Stimulated activated CD8-positive, alpha-beta memory T cell treated with anti-CD3 and anti-CD28 coated beads, Interleukin-7, amount 100 ng/mL, for 4 hours (primary cell): ENCODE measurements around the gene PPP1R3F.
"Not testable (repeated sequence)": the region's sequence is repeated elsewhere in the genome, so short reads cannot be mapped to it uniquely, and the experiment has no call there.

Experiments
- DNase-seq, 2 donors: peaks; one replicate each; pipeline ENCODE4 v3.0.0-alpha.2; 2020; ENCODE audit warnings: low read depth in 2 of 2

PPP1R3F gene

DNA sequence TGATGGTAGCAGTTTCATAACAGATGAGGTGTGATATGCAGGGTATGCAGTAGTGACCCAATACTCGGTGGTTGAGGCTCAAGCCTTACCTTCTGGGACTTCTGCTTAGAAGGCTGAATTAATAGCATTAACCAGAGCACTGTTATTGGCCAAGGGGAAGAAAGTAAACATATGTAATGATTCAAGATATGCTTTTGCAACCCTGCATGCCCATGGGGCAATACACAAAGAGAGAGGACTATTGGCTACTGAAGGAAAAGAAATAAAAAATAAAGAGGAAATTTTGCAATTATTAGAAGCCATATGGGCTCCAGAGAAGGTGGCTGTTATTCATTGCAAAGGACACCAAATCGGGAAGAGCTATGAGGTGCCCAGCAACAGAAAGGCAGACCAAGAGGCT lies 42.6 kb downstream of the PPP1R3F start:
- DNase-seq: no peak

- no peak for DNase-seq
Observed at GRCh38 chrX:49316085-49316484, 46.5 kb downstream of the PPP1R3F start.

GRCh38 chrX:49321737-49322136 lies 52.1 kb downstream of the PPP1R3F start, which contains the start of gene GAGE12J:
GAGE12J (plus strand) TSS chrX:49322037; CDS start chrX:49323194, 1,157 bp downstream.
- not testable (repeated sequence) for DNase-seq

DNA sequence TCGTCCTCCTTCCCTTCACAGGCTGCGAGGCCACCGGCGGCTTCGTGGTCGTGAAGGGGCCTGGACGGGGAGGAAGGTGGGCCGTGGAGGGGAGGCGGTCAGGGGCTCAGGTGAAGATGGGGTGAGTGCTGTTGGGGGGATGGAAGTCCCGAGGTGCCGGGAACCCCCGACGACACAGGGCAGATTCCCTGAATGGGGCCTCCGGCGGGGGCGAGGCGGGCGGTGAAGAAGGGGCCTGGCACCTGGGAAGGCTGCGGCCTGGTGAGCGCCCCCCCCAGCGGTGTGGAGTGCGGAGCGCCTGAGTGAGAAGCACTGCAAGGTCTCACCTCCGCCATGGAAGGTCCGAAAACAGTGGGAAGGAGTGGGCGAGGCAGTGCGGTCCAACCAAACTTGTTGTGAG lies 52.7 kb downstream of the PPP1R3F start:
- DNase-seq: not testable (repeated sequence)

DNA sequence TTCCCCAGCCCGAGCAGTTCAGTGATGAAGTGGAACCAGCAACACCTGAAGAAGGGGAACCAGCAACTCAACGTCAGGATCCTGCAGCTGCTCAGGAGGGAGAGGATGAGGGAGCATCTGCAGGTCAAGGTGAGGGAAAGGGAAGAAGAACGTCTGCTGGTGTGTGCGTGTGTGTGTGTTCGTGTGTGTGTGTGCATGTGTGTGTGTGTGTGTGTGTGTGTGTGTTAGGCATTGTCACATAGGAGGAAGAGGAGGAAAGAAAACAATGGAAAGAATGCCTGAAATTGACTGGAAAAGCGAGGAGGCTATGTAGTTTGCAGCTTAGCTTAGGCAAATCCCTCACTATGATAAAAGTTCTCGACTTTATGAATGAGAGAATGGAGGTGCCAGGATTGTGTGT lies 54.1 kb downstream of the PPP1R3F start:
- DNase-seq: not testable (repeated sequence)

DNA sequence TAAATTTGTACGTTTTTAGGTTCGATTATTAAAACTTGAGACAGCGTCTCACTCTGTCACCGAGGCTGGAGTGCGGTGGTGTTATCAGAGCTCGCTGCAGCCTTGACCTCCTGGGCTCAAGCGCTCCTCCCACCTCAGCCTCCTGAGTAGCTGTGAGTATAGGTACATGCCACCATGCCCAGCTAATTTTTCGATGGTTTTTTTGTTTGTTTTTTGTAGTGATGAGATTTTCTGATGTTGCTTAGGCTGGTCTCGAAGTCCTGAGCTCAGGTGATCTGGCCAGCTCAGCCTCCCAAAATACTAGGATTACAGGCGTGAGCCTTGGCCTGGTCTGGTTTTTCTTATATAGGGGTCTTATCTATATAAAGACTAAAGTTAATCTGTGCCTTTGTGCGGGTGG lies 60.8 kb downstream of the PPP1R3F start:
- not testable (repeated sequence) for DNase-seq

GRCh38 chrX:49331282-49331681 lies 61.7 kb downstream of the PPP1R3F start, which contains the start of gene GAGE13:
GAGE13 (plus strand) TSS chrX:49331582; CDS start chrX:49332738, 1,156 bp downstream.
- not testable (repeated sequence) for DNase-seq

DNA sequence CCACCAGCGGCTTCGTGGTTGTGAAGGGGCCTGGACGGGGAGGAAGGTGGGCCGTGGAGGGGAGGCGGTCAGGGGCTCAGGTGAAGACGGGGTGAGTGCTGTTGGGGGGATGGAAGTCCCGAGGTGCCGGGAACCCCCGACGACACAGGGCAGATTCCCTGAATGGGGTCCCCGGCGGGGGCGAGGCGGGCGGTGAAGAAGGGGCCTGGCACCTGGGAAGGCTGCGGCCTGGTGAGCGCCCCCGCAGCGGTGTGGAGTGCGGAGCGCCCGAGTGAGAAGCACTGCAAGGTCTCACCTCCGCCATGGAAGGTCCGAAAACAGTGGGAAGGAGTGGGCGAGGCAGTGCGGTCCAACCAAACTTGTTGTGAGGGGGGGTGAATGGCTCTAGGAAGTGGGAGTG lies 62.2 kb downstream of the PPP1R3F start:
- not testable (repeated sequence) for DNase-seq
